Activated CD8-positive, alpha-beta memory T cell treated with anti-CD3 and anti-CD28 coated beads, Interleukin-2, amount 50 U/mL, for 4 hours (primary cell): Measurements from ENCODE around the gene MFGE8.

Source experiments
- DNase-seq: peaks from one replicate; pipeline ENCODE4 v3.0.0-alpha.2; 2020

MFGE8 gene

DNA sequence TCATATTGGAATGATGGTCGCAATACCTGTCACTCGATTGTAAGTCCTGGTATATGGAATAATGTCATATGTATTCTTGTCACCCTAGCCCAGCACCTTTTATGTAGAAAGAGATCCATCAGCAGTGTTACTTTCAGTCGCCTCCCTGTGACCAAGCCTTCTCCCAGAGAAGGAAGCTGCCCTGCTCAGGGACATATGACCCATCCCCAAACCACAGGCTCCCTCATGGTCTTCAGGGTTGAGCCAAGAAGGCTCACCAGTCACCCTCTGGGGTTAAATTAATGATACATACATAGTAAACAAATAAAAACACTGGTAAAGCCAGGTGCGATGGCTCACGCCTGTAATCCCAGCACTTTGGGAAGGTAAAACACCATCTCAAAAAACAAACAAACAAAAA lies 4.6 kb upstream of the MFGE8 start:
- no peak for DNase-seq

DNA sequence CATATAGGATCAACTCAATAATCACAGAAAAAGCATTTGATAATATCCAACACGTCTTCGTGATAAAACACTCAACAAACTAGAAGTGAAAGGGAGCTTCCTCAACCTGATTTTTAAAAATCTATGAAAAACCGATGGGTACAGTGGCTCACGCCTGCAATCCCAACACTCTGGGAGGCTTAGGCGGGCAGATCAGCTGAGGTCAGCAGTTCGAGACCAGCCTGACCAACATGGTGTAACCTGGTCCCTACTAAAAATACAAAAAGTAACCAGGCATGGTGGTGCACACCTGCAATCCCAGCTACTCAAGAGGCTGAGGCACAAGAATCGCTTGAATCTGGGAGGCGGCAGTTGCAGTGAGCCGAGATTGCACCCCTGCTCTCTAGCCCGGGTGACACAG lies 2.2 kb upstream of the MFGE8 start:
- no peak for DNase-seq

DNA sequence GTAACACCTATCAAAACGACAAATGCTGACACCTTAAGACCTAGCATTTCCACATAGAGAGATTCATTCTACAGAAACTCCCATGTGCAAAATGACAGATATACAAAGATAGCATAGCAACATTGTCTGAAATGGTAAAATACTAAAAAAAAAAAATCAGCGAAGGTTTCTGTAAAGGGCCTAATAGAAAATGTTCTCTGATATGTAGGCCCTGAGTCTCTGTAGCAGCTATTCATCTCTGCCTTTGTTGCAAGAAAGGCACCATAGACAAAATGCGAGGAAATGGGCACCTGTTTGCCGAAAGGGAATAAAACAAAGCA lies 631 bp upstream of the MFGE8 start:
- DNase-seq: no peak

DNA sequence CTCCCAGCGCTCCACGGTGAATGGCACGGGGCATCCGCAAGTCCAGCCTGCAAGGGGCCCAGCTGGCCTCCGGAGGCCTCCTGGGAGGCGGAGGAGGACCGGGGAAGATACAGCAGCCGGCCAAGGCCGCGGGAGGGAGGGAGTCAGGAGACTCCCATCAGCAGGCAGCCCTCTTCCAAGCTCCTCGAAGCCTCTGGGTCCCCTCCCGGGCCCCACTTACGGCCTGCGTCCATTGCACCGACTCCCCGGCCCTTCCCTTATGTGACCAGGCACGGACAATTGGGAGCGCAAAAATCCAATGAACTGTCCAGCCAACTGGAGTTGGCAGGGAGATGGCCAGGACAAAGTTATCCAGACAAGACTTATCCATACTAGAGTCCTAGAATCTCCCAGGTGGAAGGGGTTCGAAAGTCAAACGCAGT lies 668 bp downstream of the MFGE8 start:
- no peak for DNase-seq

DNA sequence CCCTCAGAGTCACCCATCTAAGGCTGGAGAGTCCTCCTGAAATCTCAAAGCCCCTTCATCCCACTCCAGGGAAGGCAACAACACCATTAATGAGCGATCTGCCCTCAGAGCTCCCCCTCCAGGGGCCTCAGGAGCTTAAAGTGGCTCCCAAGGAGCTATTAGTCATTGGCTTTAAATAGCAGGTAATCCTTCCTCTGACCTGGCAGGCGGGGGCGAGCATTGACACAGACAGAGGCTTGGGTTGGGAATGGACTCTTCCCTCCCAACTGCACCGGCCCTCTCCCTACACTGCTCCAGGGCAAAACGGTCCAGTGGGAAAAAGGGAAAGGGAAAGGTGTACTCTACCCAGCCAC lies 1.4 kb downstream of the MFGE8 start:
- no peak for DNase-seq

DNA sequence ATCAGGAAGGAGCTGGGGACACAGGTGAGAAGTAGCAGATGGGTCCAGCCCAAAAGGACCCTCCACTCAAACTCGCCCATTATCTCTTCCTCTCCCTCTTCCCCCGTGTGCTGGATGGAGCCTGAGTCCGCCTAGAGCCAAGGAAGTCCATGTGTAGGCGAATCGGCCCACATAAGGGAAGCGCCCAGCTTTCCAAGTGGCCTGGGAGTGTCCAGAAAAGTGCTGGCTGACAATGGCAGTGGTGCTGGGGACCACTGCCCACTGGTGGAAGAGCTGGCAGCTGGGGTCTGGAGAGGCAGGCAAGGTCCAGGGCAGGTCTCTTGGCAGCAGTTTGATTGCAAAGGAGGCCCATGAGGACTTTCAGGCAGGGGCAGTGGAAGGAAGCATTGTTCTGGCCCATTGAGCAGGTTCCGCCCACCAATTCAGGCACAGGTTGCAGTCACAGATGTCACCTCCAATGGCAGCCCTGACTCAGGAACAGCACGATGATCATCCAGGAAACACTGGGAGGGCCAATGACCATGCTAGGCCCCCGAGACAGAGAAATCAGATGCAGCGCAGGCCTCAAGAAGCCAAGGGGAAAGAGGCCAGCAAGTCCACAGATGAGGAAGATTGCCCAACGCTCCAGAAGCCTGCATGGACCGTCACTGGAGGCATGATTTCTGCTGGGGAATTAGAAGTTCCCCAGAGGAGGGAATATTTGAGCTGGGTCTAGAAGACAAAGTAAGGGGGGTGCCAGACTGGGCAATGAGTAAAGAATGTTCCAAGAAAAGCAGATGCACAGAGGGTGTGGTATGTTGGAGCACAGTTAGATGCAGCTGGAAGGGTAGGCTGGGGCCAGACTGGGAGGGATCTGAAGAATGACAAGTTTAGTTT lies 3.0 kb downstream of the MFGE8 start:
- DNase-seq: no peak

DNA sequence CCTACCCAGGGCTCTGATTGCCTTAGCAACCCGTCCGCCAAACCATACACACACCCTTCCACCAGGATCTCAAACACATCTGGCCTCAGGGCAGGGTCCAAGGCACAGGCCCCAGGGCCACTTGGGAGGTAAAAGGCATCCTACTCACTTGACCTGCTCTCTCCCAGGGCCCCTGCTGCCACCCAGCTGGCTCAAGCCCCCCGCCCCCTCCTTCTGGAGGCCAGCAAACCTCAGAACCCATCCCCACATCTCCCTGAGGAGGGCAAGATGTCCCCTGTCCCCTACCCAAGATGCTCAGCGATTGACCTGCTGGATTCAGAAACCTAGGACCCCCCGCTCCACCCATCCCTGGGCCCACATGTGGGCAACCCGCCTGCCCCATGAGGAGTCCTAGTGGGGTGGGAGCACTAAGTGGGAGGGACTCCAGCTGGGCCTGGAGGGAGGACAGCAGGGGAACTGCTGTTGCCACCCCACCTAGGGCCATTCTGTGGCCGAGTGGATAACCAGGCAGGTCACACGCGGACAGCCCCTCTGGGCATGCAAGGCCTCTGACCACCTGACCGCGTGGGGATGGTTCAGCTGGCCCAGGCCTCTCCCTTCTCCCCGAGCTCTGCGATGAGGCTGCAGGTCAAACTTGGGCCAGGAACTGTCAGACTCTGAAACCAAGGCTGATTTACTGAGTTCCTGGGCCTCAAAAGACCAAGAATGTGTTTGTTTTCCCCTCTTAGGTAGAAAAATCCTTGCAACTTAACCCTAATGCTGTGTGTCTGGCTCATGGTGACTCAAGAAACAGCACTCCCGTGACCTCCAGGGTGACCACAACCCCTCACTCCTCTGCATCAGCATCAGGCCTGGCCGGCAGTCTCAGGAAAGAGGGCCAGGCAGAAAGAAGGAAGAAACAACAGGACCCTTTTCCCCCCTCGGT lies 4.2 kb downstream of the MFGE8 start:
- DNase-seq: no peak

DNA sequence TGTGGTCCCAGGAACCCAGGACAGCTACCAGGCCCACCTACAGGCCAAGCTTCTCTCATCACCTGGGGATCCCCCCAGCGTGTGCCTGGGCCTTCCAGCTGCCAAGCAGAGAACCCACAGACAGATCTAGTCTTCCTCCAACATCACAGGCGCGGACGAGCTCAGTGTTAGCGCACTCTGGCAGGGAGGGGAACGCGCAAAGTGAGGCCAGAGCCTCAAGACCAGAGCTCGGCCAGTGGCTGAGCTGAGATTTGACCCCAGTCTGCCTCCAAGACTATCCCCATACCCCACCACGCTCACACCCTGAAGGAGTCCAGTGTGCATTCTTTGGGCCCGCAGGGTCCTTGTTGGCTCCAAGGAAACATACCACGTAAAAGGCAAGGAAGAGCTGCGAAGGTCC lies 5.1 kb downstream of the MFGE8 start:
- DNase-seq: no peak

DNA sequence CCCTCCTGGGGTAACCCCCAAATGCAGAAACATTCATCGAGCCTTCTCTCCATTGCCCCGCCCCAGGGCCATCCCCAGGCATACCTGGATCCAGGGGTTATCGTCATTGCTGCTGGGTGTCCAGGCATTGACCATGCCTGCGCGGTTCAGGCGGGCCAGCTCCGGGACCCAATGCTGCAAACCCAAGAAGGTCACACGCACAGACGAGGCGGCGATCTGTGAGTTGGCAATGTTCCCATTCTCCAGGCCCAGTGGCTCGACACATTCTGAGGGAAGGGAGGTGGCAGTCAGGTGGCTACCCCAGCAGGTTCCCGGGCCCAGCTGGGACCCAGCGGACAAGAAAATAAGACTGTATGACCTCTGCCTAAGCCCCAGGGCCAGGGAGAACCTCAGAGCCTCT lies 6.1 kb downstream of the MFGE8 start:
- no peak for DNase-seq

DNA sequence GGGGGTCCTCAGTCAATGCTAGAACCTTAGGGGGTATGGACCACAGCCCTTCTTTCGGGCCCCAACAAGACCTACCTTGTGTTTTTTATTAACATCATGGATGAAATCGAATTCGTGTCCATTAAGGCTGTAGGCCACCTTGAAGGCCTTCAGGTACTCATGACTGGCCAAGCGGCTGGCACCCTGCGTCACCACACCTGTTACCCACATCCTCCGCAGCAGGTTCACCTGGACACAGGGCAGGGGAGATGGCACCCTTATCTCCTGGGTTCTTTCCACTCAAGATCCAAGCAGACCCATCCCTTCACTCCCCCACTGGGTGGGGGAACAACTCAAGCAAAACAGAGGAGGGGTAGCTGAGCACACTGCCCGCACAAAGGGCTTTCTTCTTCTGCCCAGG lies 6.6 kb downstream of the MFGE8 start:
- no peak for DNase-seq

DNA sequence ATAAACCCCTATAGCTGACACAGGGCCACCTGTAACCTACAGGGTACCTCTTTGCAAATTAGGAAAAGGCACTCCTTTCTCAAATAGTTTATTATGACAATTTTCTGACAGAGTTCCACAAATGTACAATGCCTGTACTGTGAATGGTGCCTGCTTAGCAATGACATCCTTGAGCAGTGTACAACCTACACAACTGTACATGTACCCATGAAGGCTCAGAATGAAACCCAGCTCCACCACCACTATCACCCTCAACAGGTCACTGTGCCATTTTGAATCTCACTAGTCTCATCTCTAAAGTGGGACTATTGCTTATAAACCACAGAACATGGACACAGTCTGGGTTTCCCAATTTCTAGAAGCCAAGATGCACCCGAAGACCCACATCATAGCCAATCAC lies 7.0 kb downstream of the MFGE8 start:
- no peak for DNase-seq

DNA sequence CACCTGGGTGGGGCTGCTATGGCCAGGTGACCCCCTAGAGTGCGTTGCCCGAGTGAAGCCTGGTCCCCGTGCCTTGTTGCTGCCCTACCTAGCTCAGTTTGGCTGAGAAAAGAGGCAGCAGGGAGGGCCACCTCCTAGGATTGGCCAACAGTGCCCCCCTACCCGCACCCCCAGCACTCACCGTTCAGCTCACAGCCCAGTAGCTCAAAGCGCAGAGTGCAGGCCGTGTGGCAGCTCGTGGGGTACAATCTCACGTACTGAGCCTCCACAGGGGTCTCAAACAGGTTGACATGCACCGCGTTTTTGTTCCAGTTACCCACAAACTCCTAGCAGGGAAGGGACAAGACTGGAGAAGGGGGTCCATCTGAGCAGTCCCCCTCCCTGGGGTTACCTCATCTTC lies 7.6 kb downstream of the MFGE8 start:
- no peak for DNase-seq

DNA sequence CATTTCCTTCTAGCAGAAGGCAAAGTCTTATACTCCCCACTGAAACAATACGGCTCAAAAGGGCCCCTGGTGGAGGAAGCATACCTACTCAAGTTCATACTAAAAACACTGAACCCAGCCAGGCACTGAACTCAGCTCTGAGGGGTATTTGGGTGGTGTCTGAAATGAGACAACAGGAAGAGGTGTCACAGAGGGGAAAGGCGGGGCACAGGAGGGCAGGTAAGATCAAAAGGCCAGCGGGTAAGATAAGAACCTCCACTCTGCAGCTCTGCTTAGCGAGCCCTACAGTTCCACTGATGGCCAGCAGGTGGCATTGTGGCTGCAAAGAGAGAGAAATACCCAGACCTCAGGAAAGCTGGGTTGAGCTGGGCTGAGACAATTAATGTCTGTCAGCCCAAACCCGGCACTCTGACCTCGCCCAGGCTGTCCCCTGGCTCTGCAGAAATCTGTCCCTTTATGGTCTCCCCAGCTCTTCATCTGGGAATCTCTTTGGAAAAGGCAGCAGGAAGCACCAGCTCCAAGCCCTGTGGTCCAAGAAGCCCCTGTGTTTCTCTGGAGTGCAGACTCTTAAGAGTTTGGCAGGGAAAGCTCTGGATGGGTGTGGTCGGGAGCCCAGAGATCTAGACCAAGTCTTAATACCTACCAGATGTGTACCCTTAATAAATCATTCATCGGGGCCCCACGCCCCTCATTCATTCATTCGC lies 8.4 kb downstream of the MFGE8 start:
- DNase-seq: peak; percentile 95

DNA sequence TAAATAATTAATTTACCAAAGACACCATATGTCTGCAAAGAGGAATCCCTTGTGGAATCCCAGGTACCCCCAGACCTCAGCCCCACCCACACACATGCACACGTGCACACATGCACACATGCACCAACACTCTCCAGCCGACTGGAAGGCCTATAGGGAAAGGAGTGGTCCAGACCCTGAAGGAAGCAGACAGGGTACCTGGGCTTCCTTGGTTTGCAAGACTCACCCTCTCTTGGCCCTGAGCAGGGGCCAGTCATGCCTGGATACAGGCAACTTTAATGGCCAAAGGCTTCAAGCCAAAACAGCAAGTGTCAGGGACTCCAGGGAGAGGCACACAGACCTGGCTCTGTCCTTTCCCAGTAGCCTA lies 8.9 kb downstream of the MFGE8 start:
- no peak for DNase-seq

DNA sequence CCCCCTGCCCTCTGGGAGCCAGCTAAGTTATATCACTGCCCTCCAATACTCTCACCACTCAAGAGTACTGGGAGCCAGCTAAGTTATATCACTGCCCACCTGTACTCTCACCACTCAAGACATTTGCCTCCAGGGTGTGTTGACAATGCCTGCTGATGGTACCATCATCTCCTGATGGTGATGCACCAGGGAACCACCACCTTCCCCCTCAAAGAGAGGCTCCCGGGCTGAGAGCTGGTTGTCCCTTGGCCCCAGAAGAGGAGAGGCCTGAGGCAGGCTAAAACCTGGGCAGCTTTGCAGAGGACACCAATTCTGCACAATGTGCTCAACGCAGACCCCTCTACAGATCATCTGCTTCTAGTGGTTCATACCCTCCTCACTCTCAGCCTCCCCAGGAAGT lies 10.3 kb downstream of the MFGE8 start:
- no peak for DNase-seq

DNA sequence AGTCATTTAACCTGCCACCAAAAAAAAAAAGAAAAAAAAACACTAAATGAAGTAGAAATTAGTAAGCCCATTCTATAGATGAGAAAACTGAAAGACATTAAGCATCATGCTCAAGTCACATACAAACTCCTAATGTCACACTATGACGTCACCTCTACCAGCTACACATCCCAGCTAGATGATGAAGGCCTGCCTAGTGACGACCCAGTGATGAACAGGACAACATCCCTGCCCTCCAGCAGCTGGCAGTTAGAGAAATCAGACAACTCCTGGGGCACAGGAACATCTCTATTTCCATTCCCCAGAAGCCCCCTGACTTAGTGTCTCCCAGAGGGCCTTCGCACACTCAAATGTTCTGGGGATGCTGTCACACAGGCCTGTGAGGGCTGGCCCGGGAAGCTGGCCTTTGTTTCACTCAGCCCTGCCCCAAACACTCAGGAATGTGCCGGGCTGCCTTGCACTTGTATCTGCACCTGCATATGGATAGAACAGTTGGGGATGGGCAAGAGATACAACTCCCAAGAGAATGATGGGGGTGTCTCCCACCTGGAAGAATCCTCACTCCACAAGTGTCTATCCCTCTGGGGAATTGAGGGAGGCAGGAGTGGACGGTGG lies 10.9 kb downstream of the MFGE8 start:
- DNase-seq: no peak

DNA sequence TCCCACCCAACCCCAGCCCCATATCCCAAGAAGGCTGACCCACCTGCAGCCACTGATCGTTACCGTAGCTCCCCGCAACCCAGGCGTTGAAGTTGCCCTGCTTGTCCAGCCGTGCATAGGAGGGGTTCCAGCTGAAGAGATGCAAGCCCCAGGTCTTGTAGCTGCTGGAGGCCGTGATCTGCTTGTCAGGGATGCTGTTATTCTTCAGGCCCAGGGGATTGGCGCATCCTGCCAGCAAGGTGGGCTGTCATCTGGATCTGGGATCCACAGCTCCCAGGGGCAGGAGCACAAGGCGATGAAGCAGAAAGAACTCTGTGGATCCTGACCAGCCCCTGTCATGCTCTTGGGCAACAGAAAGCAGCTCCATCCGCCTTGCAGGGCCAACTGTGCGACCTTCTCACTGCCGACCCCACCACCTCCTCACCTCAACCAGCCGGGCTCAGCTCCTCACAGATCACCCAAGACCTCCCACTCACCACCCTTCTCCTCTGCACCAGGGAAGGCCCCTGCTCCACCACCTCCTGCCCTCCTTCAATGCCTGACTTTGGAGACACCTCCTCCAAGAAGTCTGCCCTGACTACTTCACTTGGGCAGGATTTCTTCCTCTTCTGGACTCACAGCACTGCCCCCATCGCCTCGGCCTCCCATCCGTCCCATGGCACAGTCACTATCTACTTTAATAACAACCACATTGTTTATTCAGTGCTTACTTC lies 11.5 kb downstream of the MFGE8 start:
- no peak for DNase-seq

DNA sequence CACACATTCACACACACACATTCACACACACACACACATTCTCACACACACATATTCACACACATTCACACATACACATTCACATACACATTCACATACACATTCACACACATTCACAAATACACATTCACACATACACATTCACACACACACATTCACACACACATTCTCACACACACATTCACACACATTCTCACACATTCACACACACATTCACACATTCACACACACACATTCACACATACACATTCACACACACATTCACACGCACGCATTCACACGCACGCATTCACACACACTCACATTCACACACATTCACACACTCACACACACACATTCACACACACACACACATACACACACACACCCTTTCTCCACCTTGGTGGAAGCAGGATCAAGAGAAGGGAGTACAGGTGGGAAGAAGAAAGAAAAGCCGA lies 12.2 kb downstream of the MFGE8 start:
- no peak for DNase-seq

DNA sequence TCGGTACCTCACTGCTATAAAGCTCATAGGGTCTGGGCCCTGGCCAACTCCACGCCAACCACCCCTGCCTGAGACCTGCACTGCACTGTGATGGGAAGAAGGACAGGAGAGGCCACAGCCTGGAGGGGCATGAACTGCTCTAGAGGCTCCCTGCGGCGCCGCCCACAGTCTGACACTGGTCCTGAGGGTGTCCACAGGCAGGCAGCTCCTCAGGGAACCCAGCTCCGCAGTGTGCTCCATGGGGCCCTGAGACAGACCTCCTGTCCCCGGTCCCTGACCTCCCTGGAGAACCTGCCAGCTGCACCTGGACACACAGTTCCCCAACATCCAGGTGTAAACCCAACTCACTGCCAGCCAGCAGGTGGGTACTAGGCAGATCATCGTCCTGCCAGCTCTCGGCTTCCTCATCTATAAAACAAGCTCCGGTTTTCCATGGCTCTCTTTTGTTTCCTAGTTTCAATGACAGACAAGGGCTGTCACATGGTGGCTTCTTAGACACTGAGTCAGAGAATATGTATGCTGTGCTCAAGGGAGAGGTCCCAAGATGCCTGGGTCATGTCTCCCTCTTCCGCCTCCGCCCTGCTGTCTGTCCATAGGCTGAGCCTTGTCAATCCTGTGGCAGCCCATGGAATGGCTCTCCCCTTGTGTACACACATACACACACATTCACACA lies 12.7 kb downstream of the MFGE8 start:
- no peak for DNase-seq

DNA sequence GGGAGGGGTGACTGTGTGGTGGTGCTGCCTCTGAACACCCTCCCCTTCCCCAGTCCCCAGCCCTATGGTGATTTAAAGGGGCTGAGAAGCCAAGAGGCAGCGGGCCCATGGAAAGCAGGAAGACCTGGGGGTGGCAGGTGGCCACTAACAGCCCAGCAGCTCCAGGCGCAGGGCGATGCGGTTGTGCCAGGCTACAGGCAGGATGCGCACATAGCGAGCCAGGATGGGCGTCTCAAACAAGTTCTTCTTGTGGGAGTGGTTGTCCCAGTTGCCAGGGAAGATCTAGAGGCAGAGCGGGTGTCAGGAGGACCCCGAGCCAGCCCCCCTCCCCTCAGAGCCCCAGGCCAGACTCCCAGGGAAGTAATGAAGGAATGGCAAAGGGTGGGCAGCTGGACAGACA lies 13.9 kb downstream of the MFGE8 start:
- no peak for DNase-seq

DNA sequence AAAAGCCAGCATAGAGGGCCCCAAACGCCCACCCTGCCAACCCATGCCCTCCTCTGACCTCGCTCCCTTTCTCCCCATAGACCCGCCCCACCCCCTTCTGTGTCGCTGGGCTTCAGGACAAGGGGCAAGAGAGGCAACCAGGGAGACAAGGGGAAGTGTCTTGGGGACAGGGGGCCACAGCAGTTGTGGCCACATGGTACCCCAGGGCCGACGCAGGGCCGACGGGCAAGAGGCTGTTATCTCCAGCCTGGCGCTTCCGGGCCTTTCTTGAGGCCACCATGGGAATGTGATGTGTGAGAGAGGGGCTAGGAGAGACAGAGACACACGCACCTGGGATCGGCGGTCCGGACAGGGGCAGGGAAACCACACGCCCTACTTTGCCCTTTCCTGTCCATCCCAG lies 14.4 kb downstream of the MFGE8 start:
- DNase-seq: no peak
